OCI-LY7 (cell line): ENCODE data around the gene ROCK2. TPM values are rescaled to one million over a fixed set of nuclear protein-coding genes. Genes with fewer than 3 reads are reported as not detected.
"Not testable (repeated sequence)": the region's sequence is repeated elsewhere in the genome, so short reads cannot be mapped to it uniquely, and the experiment has no call there.

Experiments used
- BruUV-seq: library from RNA; stranded (reverse); fragments of 400-500 nt; replicated peaks from 2 replicates; lab custom pipeline; 2021; lab: Mats Ljungman, UMichigan
- CTCF ChIA-PET: fragments of 300-600 bp; sonication (Branson Sonifier 250); formaldehyde crosslinking; loops from one replicate; lab custom pipeline; 2022; ENCODE audit warnings: antibody characterized with exemption; ENCODE audit not compliant: unreplicated experiment; lab: Charles Lee
- POLR2A ChIA-PET: fragments of 300-600 bp; sonication (Branson Sonifier 250); formaldehyde crosslinking; loops from one replicate; lab custom pipeline; 2022; ENCODE audit warnings: antibody characterized with exemption; lab: Charles Lee
- DNase-seq: peaks from one replicate; pipeline ENCODE4 v3.0.0-alpha.2; 2015; ENCODE audit warnings: low spot score
- H2AFZ ChIP-seq: fragments of 200-600 bp; sonication (generic), shearing (Covaris generic); 2 replicates; pipeline ENCODE4 v1.6.1; 2014; ENCODE audit warnings: mild to moderate bottlenecking, antibody characterized with exemption, low read length, moderate library complexity
- H3K27ac ChIP-seq: fragments of 200-600 bp; sonication (generic); 2 replicates; pipeline ENCODE4 v1.5.1; 2014; ENCODE audit warnings: mixed run types, low read depth, mild to moderate bottlenecking, moderate library complexity, low read length, inconsistent platforms; ENCODE audit not compliant: poor library complexity, severe bottlenecking
- H3K36me3 ChIP-seq: fragments of 200-600 bp; sonication (generic); 2 replicates; pipeline ENCODE4 v1.6.1; 2014; ENCODE audit warnings: mild to moderate bottlenecking, antibody characterized with exemption, low read length, moderate library complexity, mixed read lengths; ENCODE audit not compliant: insufficient read depth
- H3K4me1 ChIP-seq: fragments of 200-600 bp; sonication (generic); 2 replicates; pipeline ENCODE4 v1.5.1; 2014; ENCODE audit warnings: mild to moderate bottlenecking, low read length; ENCODE audit not compliant: insufficient read depth, poor library complexity, severe bottlenecking
- H3K4me2 ChIP-seq: fragments of 200-600 bp; sonication (generic); 2 replicates; pipeline ENCODE4 v1.6.1; 2014; ENCODE audit warnings: mild to moderate bottlenecking, low read length
- H3K4me3 ChIP-seq: fragments of 200-600 bp; sonication (generic); 2 replicates; pipeline ENCODE4 v1.5.1; 2014; ENCODE audit warnings: mild to moderate bottlenecking, low read depth, low read length; ENCODE audit not compliant: poor library complexity, severe bottlenecking
- H3K79me2 ChIP-seq: fragments of 200-600 bp; sonication (generic); 2 replicates; pipeline ENCODE4 v1.6.1; 2016; ENCODE audit warnings: low read depth, mild to moderate bottlenecking, low read length, moderate library complexity, mixed read lengths; ENCODE audit not compliant: insufficient read depth
- H3K9me2 ChIP-seq: fragments of 200-600 bp; sonication (generic); 2 replicates; pipeline ENCODE4 v1.6.1; 2016; ENCODE audit warnings: mild to moderate bottlenecking, low read length, mixed read lengths; ENCODE audit not compliant: insufficient read depth
- H3K9me3 ChIP-seq: fragments of 200-600 bp; sonication (generic); 2 replicates; pipeline ENCODE4 v1.6.1; 2014; ENCODE audit warnings: mild to moderate bottlenecking, mixed run types, low read length, mixed read lengths
- H4K20me1 ChIP-seq: fragments of 200-600 bp; sonication (generic); 2 replicates; pipeline ENCODE4 v1.6.1; 2014; ENCODE audit warnings: mild to moderate bottlenecking, antibody characterized with exemption, low read length, moderate library complexity, mixed read lengths; ENCODE audit not compliant: insufficient read depth
- CTCF ChIP-seq: fragments of 200-600 bp; sonication (generic); conservative IDR thresholded peaks from 2 replicates; pipeline ENCODE4 v1.5.1; 2014; ENCODE audit warnings: mild to moderate bottlenecking, antibody characterized with exemption, low read length, moderate library complexity, mixed read lengths
- EZH2phosphoT487 ChIP-seq: fragments of 200-600 bp; sonication (generic); IDR thresholded peaks from 2 replicates; pipeline ENCODE4 v1.6.1; 2018; ENCODE audit warnings: low read depth, borderline replicate concordance, mild to moderate bottlenecking, mixed run types, antibody characterized with exemption, low read length, moderate library complexity, mixed read lengths
- intact Hi-C: fragments of 100-400 bp; cut with micrococcal nuclease; formaldehyde crosslinking; loops from one replicate; pipeline ENCODE4 v1.10.0; 2022; ENCODE audit not compliant: unreplicated experiment
- total RNA-seq, 2 experiments: library from RNA; depleted of rRNA in 1 of 2; stranded (reverse); fragments of >200 nt in 1 of 2; shearing (Covaris generic) in 1 of 2; gene quantifications; 2 replicates each; pipeline ENCODE4 v1.2.3, GENCODE V29; 2014 to 2022

The ROCK2 gene
- total RNA-seq, 2 experiments from 2014 or later, result 12.4 to 21.0 TPM

GRCh38 chr2:11166476-11166875, 178.0 kb downstream of the ROCK2 start:
- POLR2A ChIA-PET, result no interaction called here
- CTCF ChIA-PET, result no interaction called here
- Histone ChIP-seq H3K9me3 (no peaks in the 10 kb centered on the region), H3K36me3 (no peaks in the 10 kb centered on the region), H3K4me3 (no peak overlapping the region), H3K27ac (no peak overlapping the region), H3K4me2 (no peak overlapping the region), H3K79me2 (no peaks in the 10 kb centered on the region), H3K4me1 (no peaks in the 10 kb centered on the region), H3K9me2 (no peaks in the 10 kb centered on the region), H4K20me1 (no peaks in the 10 kb centered on the region), H2AFZ (no peak overlapping the region)
- TF ChIP-seq EZH2phosphoT487 (no peak), CTCF (no peak)
- BruUV-seq, result no TSS peak
- no peak for DNase-seq
- intact Hi-C loops, result no loop called here

- POLR2A ChIA-PET, H3K36me3 ChIP-seq, DNase-seq, H3K9me3 ChIP-seq, CTCF ChIA-PET, H3K4me2 ChIP-seq, H3K4me3 ChIP-seq, H3K4me1 ChIP-seq, H3K79me2 ChIP-seq, H2AFZ ChIP-seq, H3K9me2 ChIP-seq, intact Hi-C loops, H4K20me1 ChIP-seq, H3K27ac ChIP-seq, BruUV-seq: not testable (repeated sequence)
These were observed 179.4 kb downstream of the ROCK2 start for GRCh38 chr2:11165046-11165445.

- Histone ChIP-seq H3K9me3 (no peaks in the 10 kb centered on the region), H3K4me3 (no peak overlapping the region), H3K79me2 (no peaks in the 10 kb centered on the region), H3K4me1 (no peaks in the 10 kb centered on the region), H2AFZ (no peak overlapping the region), H3K27ac (no peak overlapping the region), H3K9me2 (no peaks in the 10 kb centered on the region), H3K36me3 (no peaks in the 10 kb centered on the region), H3K4me2 (no peak overlapping the region), H4K20me1 (no peaks in the 10 kb centered on the region)
- ChIA-PET POLR2A (interaction anchor here (0.6 to 0.7 kb wide), 3 partner anchors 14 to 98 kb away, joined by 3 to 5 read pairs (median 3); no protein-coding TSS in a partner anchor), CTCF (interaction anchor here (0.6 kb wide), 1 partner anchor 14 kb away, joined by 3 read pairs; no protein-coding TSS in a partner anchor)
- no peak for DNase-seq
- no peak for TF ChIP-seq CTCF
- TF ChIP-seq EZH2phosphoT487, result no peak
- no TSS peak for BruUV-seq
- intact Hi-C loops, result no loop called here
These were observed 180.8 kb downstream of the ROCK2 start for GRCh38 chr2:11163439-11164317.
